ENCODE data around the gene PLXDC1.

GRCh38 chr17:39082482-39082881 lies 69.0 kb downstream of the PLXDC1 start:
- TF ChIP-seq POLR2A (IDR thresholded peaks at IDR 0.05; ENCODE audit: low read depth, low read length): no peak
- TF ChIP-seq TAF1 (IDR thresholded peaks at IDR 0.05; ENCODE audit: low read depth, low read length): no peak

Data from GM12891 (cell line).